Ishikawa (cell line): ENCODE results near the gene THSD4.

Experiments used
- CEBPB ChIP-seq: IDR thresholded peaks from 2 replicates; pipeline ENCODE4 v1.6.1; 2012
- CREB1 ChIP-seq: IDR thresholded peaks from 2 replicates; pipeline ENCODE4 v1.6.1; 2012; ENCODE audit warnings: low read depth
- EGR1 ChIP-seq: IDR thresholded peaks from 2 replicates; pipeline ENCODE4 v1.6.1; 2012
- EP300 ChIP-seq: IDR thresholded peaks from 2 replicates; pipeline ENCODE4 v1.6.1; 2012; ENCODE audit warnings: borderline replicate concordance
- FOXM1 ChIP-seq: IDR thresholded peaks from 2 replicates; pipeline ENCODE4 v1.6.1; 2012; ENCODE audit warnings: low read depth, borderline replicate concordance
- REST ChIP-seq: IDR thresholded peaks from 2 replicates; pipeline ENCODE4 v1.6.1; 2012; ENCODE audit warnings: low read depth, mild to moderate bottlenecking
- YY1 ChIP-seq: IDR thresholded peaks from 2 replicates; pipeline ENCODE4 v1.6.1; 2012; ENCODE audit warnings: low read depth
- ZBTB7A ChIP-seq: IDR thresholded peaks from 2 replicates; pipeline ENCODE4 v1.6.1; 2012; ENCODE audit warnings: low read depth
- TF ChIP-seq, protein P1 (sequence below): IDR thresholded peaks from 2 replicates; pipeline ENCODE4 v1.6.1; 2012

DNA sequence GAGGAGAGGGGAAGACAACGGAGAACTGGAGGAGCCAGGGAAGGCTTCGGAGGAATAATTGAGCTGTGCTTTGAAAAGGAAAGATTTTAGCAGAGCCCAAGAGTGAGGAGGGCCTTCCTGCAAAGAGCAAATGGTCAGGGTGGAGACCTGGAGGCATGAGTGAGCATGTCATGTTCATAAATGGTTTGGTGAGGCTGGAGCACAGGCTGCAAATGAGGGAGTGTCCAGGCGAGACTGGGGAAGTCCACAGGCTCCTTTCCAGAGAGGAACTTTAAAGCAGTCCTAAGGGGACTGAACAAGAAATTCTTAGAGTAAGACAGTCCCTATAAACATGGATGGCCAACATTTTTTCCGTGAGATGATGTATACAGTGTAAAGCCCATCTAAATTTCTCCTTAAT lies 108.8 kb downstream of the THSD4 start:
- TF ChIP-seq, protein P1, sequence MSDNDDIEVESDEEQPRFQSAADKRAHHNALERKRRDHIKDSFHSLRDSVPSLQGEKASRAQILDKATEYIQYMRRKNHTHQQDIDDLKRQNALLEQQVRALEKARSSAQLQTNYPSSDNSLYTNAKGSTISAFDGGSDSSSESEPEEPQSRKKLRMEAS = no peak
- TF ChIP-seq FOXM1 (no peak), EP300 (no peak), CEBPB (no peak), REST (no peak), CREB1 (no peak), YY1 (no peak), EGR1 (no peak), ZBTB7A (no peak)
